G401 (cell line): ENCODE measurements around the gene RASSF3. TPM values are rescaled to one million over a fixed set of nuclear protein-coding genes. Genes with fewer than 3 reads are reported as not detected.
"Not testable (repeated sequence)": the region's sequence is repeated elsewhere in the genome, so short reads cannot be mapped to it uniquely, and the experiment has no call there.

Experiments used
- DNase-seq: peaks from one replicate; pipeline ENCODE4 v3.0.0-alpha.2; 2015; ENCODE audit warnings: low spot score
- in situ Hi-C: cut with HindIII; loops from 2 replicates; pipeline ENCODE4 v1.10.0; 2016; ENCODE audit warnings: low sequenced_read_pairs, mixed read lengths
- total RNA-seq: library from RNA; depleted of rRNA; stranded (reverse); fragments of >200 nt; shearing (Covaris generic); gene quantifications from 2 replicates; pipeline ENCODE4 v1.2.3, GENCODE V29; 2014; rRNA removed

The RASSF3 gene
- 41.8 and 43.4 TPM in 2 replicates for total RNA-seq

GRCh38 chr12:64610079-64610659 is at the start of gene RASSF3:
TSS of gene RASSF3 (plus strand) at chr12:64610495. CDS start at chr12:64610633, 138 bp downstream.
- peak; percentile 15 for DNase-seq
- in situ Hi-C loops, result no loop called here

GRCh38 chr12:64561302-64562136 is 48.8 kb upstream of the RASSF3 start:
- in situ Hi-C loops, result no loop called here
- no peak for DNase-seq

- DNase-seq, result no peak
- in situ Hi-C loops, result no loop called here
Observed at GRCh38 chr12:64566122-64566521, 44.2 kb upstream of the RASSF3 start.

- no peak for DNase-seq
- in situ Hi-C loops, result no loop called here
Observed at GRCh38 chr12:64566831-64567517, 43.3 kb upstream of the RASSF3 start.

- in situ Hi-C loops, result no loop called here
- no peak for DNase-seq
Observed at GRCh38 chr12:64567570-64567969, 42.7 kb upstream of the RASSF3 start.

GRCh38 chr12:64568298-64568697 is 42.0 kb upstream of the RASSF3 start:
- in situ Hi-C loops, result no loop called here
- DNase-seq, result no peak

- in situ Hi-C loops, result no loop called here
- DNase-seq, result no peak
Observed at GRCh38 chr12:64569923-64570691, 40.2 kb upstream of the RASSF3 start.

GRCh38 chr12:64571411-64571810 is 38.9 kb upstream of the RASSF3 start:
- DNase-seq, result no peak
- in situ Hi-C loops, result no loop called here

- in situ Hi-C loops, result no loop called here
Observed at GRCh38 chr12:64572241-64572640, 38.1 kb upstream of the RASSF3 start.

GRCh38 chr12:64574837-64575236 is 35.5 kb upstream of the RASSF3 start:
- in situ Hi-C loops, result no loop called here

More at GRCh38 chr12:64572241-64572640, 38.1 kb upstream of the RASSF3 start:
- no peak for DNase-seq

GRCh38 chr12:64577046-64577445 is 33.2 kb upstream of the RASSF3 start:
- no peak for DNase-seq
- in situ Hi-C loops, result no loop called here

More at GRCh38 chr12:64574837-64575236, 35.5 kb upstream of the RASSF3 start:
- no peak for DNase-seq

GRCh38 chr12:64578566-64578965 is 31.7 kb upstream of the RASSF3 start:
- no peak for DNase-seq
- in situ Hi-C loops, result no loop called here

- in situ Hi-C loops, result no loop called here
- no peak for DNase-seq
Observed at GRCh38 chr12:64580681-64581080, 29.6 kb upstream of the RASSF3 start.

GRCh38 chr12:64582114-64582513 is 28.2 kb upstream of the RASSF3 start:
- in situ Hi-C loops, result no loop called here
- DNase-seq, result no peak

- DNase-seq, result no peak
- in situ Hi-C loops, result no loop called here
Observed at GRCh38 chr12:64582862-64583261, 27.4 kb upstream of the RASSF3 start.

GRCh38 chr12:64583395-64583770 is 26.9 kb upstream of the RASSF3 start:
- in situ Hi-C loops, DNase-seq: not testable (repeated sequence)

- in situ Hi-C loops, result no loop called here
Observed at GRCh38 chr12:64583771-64584421, 26.4 kb upstream of the RASSF3 start.

GRCh38 chr12:64585104-64585503 is 25.2 kb upstream of the RASSF3 start:
- in situ Hi-C loops, result no loop called here
- DNase-seq, result no peak

More at GRCh38 chr12:64583771-64584421, 26.4 kb upstream of the RASSF3 start:
- DNase-seq, result no peak

- no peak for DNase-seq
- in situ Hi-C loops, result no loop called here
Observed at GRCh38 chr12:64587447-64587846, 22.8 kb upstream of the RASSF3 start.
